COR-L47 (cell line): ENCODE measurements around the gene B4GALT6.
A peak's percentile ranks its signal among the peaks of the same experiment; 100 is the strongest.

Experiments used
- DNase-seq: peaks from one replicate; lab custom pipeline; 2025; lab: John Stamatoyannopoulos, UW

B4GALT6 gene

GRCh38 chr18:31633392-31634330, 50.7 kb downstream of the B4GALT6 start:
- no peak for DNase-seq

- no peak for DNase-seq
Measured at GRCh38 chr18:31632356-31632755, 52.0 kb downstream of the B4GALT6 start.

GRCh38 chr18:31631526-31631925, 52.9 kb downstream of the B4GALT6 start:
- DNase-seq, result no peak

GRCh38 chr18:31630549-31630948, 53.8 kb downstream of the B4GALT6 start:
- DNase-seq, result no peak

GRCh38 chr18:31626409-31626808, 58.0 kb downstream of the B4GALT6 start:
- no peak for DNase-seq

GRCh38 chr18:31624892-31625640, 59.3 kb downstream of the B4GALT6 start:
- no peak for DNase-seq

- no peak for DNase-seq
Measured at GRCh38 chr18:31619291-31619690, 65.1 kb downstream of the B4GALT6 start.

- no peak for DNase-seq
Measured at GRCh38 chr18:31618801-31619200, 65.6 kb downstream of the B4GALT6 start.

GRCh38 chr18:31617031-31617717, 67.2 kb downstream of the B4GALT6 start:
- peak; percentile 6 for DNase-seq

- DNase-seq, result no peak
Measured at GRCh38 chr18:31616586-31616985, 67.8 kb downstream of the B4GALT6 start.

- DNase-seq, result no peak
Measured at GRCh38 chr18:31614044-31614443, 70.3 kb downstream of the B4GALT6 start.

- DNase-seq, result no peak
Measured at GRCh38 chr18:31612124-31612523, 72.3 kb downstream of the B4GALT6 start.

GRCh38 chr18:31611511-31611910, 72.9 kb downstream of the B4GALT6 start:
- no peak for DNase-seq

- peak; percentile 23 for DNase-seq
Measured at GRCh38 chr18:31610286-31611205, 73.8 kb downstream of the B4GALT6 start.

- DNase-seq, result no peak
Measured at GRCh38 chr18:31609886-31610285, 74.5 kb downstream of the B4GALT6 start.

- DNase-seq, result no peak
Measured at GRCh38 chr18:31607384-31607783, 77.0 kb downstream of the B4GALT6 start.

GRCh38 chr18:31606265-31606664, 78.1 kb downstream of the B4GALT6 start:
- no peak for DNase-seq

- no peak for DNase-seq
Measured at GRCh38 chr18:31603315-31603714, 81.1 kb downstream of the B4GALT6 start.

- DNase-seq, result no peak
Measured at GRCh38 chr18:31598021-31598805, 86.2 kb downstream of the B4GALT6 start.

GRCh38 chr18:31596081-31596872, 88.1 kb downstream of the B4GALT6 start:
- no peak for DNase-seq
